ENCODE measurements around the gene TMEM222.

GRCh38 chr1:27361044-27361402, 39.1 kb downstream of the TMEM222 start:
- TF ChIP-seq CTCF (IDR thresholded peaks at IDR 0.05) = no peak
- TF ChIP-seq EZH2 (IDR thresholded peaks at IDR 0.05) = peak; percentile 54
- TF ChIP-seq EZH2phosphoT487 (IDR thresholded peaks at IDR 0.05) = peak; percentile 23
